ENCODE data around the gene MVB12B. TPM values are rescaled to one million over a fixed set of nuclear protein-coding genes. Genes with fewer than 3 reads are reported as not detected.
"Not testable (repeated sequence)": the region's sequence is repeated elsewhere in the genome, so short reads cannot be mapped to it uniquely, and the experiment has no call there.

Gene MVB12B
- total RNA-seq, 1 donor from 2014 or later = 0.49 TPM

- H3K9me3 Mint-ChIP-seq = no peaks in the 10 kb centered on the region
- no peaks in the 10 kb centered on the region for H3K4me1 Mint-ChIP-seq
- no peaks in the 10 kb centered on the region for H3K36me3 Mint-ChIP-seq (ENCODE audit: low read depth)
- no peak overlapping the region for H3K4me3 Mint-ChIP-seq
- H3K27me3 Mint-ChIP-seq = peaks cover 39% of the 10 kb centered on the region
- no peak overlapping the region for H3K27ac Mint-ChIP-seq
- DNase-seq = no peak
- intact Hi-C loops (cut with micrococcal nuclease) = no loop called here
Observed at GRCh38 chr9:126532951-126533925, 206.6 kb downstream of the MVB12B start.

GRCh38 chr9:126533926-126534310, 207.3 kb downstream of the MVB12B start:
- DNase-seq = no peak
- no peaks in the 10 kb centered on the region for H3K9me3 Mint-ChIP-seq
- no peak overlapping the region for H3K27ac Mint-ChIP-seq
- no peak overlapping the region for H3K4me3 Mint-ChIP-seq
- no peaks in the 10 kb centered on the region for H3K4me1 Mint-ChIP-seq
- H3K36me3 Mint-ChIP-seq (ENCODE audit: low read depth) = no peaks in the 10 kb centered on the region
- intact Hi-C loops (cut with micrococcal nuclease) = no loop called here
- peaks cover 40% of the 10 kb centered on the region for H3K27me3 Mint-ChIP-seq

- Mint-ChIP-seq H3K9me3 (no peaks in the 10 kb centered on the region), H3K27ac (no peak overlapping the region), H3K4me3 (no peak overlapping the region), H3K36me3 (ENCODE audit: low read depth) (no peaks in the 10 kb centered on the region), H3K4me1 (no peaks in the 10 kb centered on the region), H3K27me3 (peaks cover 37% of the 10 kb centered on the region)
- DNase-seq = no peak
- intact Hi-C loops (cut with micrococcal nuclease) = no loop called here
Observed at GRCh38 chr9:126534431-126535186, 208.0 kb downstream of the MVB12B start.

- DNase-seq = no peak
- Mint-ChIP-seq H3K27ac (no peak overlapping the region), H3K36me3 (ENCODE audit: low read depth) (no peaks in the 10 kb centered on the region), H3K4me1 (no peaks in the 10 kb centered on the region), H3K4me3 (no peak overlapping the region), H3K27me3 (peaks cover 38% of the 10 kb centered on the region), H3K9me3 (no peaks in the 10 kb centered on the region)
- intact Hi-C loops (cut with micrococcal nuclease) = no loop called here
Observed at GRCh38 chr9:126536131-126536530, 209.5 kb downstream of the MVB12B start.

- Mint-ChIP-seq H3K27me3 (peaks cover 34% of the 10 kb centered on the region), H3K27ac (no peak overlapping the region), H3K4me1 (no peaks in the 10 kb centered on the region), H3K36me3 (ENCODE audit: low read depth) (no peaks in the 10 kb centered on the region), H3K4me3 (no peak overlapping the region), H3K9me3 (no peaks in the 10 kb centered on the region)
- intact Hi-C loops (cut with micrococcal nuclease) = no loop called here
- no peak for DNase-seq
Observed at GRCh38 chr9:126536841-126537465, 210.3 kb downstream of the MVB12B start.

GRCh38 chr9:126538550-126538949, 211.9 kb downstream of the MVB12B start:
- intact Hi-C loops (cut with micrococcal nuclease) = no loop called here
- H3K27ac Mint-ChIP-seq = no peak overlapping the region
- no peak for DNase-seq
- peaks cover 22% of the 10 kb centered on the region for H3K27me3 Mint-ChIP-seq
- no peaks in the 10 kb centered on the region for H3K36me3 Mint-ChIP-seq (ENCODE audit: low read depth)
- no peak overlapping the region for H3K4me3 Mint-ChIP-seq
- H3K4me1 Mint-ChIP-seq = no peaks in the 10 kb centered on the region
- no peaks in the 10 kb centered on the region for H3K9me3 Mint-ChIP-seq

DNA sequence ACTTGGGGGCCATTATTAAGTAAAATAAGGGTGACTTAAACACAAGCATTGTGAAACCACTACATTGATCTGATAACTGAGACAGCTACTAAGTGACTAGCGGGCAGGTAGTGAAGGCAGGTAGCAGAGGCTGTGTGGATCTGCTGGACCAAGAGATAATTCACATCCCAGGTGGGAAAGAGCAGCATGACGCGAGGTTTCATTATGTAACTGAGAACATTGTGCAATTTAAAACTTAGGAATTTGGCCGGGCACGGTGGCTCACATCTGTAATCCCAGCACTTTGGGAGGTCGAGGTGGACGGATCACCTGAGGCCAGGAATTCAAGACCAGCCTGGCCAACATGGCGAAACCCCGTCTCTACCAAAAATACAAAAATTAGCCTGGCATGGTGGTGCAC, 213.8 kb downstream of the MVB12B start:
- DNase-seq; H3K27ac Mint-ChIP-seq; H3K4me1 Mint-ChIP-seq; H3K4me3 Mint-ChIP-seq; H3K9me3 Mint-ChIP-seq; intact Hi-C loops (cut with micrococcal nuclease); H3K36me3 Mint-ChIP-seq (ENCODE audit: low read depth): not testable (repeated sequence)
- peaks cover 15% of the 10 kb centered on the region for H3K27me3 Mint-ChIP-seq

- intact Hi-C loops (cut with micrococcal nuclease) = no loop called here
- DNase-seq = no peak
- peaks cover 8% of the 10 kb centered on the region for H3K27me3 Mint-ChIP-seq
- no peaks in the 10 kb centered on the region for H3K9me3 Mint-ChIP-seq
- H3K4me1 Mint-ChIP-seq = no peaks in the 10 kb centered on the region
- no peak overlapping the region for H3K4me3 Mint-ChIP-seq
- H3K36me3 Mint-ChIP-seq (ENCODE audit: low read depth) = no peaks in the 10 kb centered on the region
- no peak overlapping the region for H3K27ac Mint-ChIP-seq
Observed at GRCh38 chr9:126543490-126543889, 216.9 kb downstream of the MVB12B start.

DNA sequence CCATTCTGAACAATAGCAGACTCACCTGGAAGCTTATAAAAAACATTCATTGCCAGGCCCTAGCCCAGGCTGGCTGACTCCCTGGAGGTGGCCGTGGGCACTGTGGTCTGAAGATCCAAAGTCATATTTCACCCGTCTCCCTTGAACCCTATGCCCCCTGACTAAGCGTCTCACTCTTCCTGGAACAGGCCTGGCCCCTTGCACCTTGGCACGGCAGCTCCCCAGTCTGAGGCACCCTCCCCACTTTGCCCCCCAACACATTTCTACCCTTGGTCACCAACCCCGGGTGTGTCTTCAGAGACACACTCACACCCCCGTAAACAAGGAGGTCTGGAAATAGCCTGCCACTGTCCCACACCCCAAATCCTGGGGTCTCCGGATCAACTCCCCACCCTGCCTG, 218.5 kb downstream of the MVB12B start:
- Mint-ChIP-seq H3K27me3 (peaks cover 2% of the 10 kb centered on the region), H3K4me3 (no peak overlapping the region), H3K36me3 (ENCODE audit: low read depth) (no peaks in the 10 kb centered on the region), H3K9me3 (no peaks in the 10 kb centered on the region), H3K4me1 (no peaks in the 10 kb centered on the region), H3K27ac (no peak overlapping the region)
- DNase-seq = no peak
- intact Hi-C loops (cut with micrococcal nuclease) = no loop called here

DNA sequence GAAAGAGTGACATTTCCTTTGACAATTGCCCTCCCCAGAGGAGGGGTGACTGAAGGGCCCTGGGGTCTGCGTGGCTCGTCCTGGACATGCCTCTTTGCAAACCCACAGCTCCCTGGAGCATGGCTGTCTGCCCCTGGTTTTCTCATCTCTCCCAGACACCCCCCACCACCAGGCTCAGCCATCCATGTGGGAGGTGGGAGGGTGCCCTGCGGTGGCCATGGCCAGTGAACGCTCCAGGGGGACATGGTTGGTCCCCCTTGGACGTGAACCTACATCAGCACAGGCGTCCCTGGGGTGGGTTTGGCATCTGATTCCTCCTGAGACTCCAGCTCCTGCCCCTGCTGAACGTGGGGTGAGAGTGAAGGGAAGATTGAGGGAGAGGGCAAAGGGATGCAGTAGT, 219.4 kb downstream of the MVB12B start:
- no peak overlapping the region for H3K4me3 Mint-ChIP-seq
- H3K9me3 Mint-ChIP-seq = no peaks in the 10 kb centered on the region
- intact Hi-C loops (cut with micrococcal nuclease) = no loop called here
- DNase-seq = no peak
- H3K27ac Mint-ChIP-seq = no peak overlapping the region
- H3K4me1 Mint-ChIP-seq = no peaks in the 10 kb centered on the region
- H3K36me3 Mint-ChIP-seq (ENCODE audit: low read depth) = no peaks in the 10 kb centered on the region
- H3K27me3 Mint-ChIP-seq = no peaks in the 10 kb centered on the region

- Mint-ChIP-seq H3K27ac (no peak overlapping the region), H3K9me3 (no peaks in the 10 kb centered on the region), H3K27me3 (no peaks in the 10 kb centered on the region), H3K4me1 (no peaks in the 10 kb centered on the region), H3K36me3 (ENCODE audit: low read depth) (no peaks in the 10 kb centered on the region), H3K4me3 (no peak overlapping the region)
- intact Hi-C loops (cut with micrococcal nuclease) = no loop called here
- DNase-seq = no peak
Observed at GRCh38 chr9:126548312-126548711, 221.7 kb downstream of the MVB12B start.

GRCh38 chr9:126549246-126550006, 222.8 kb downstream of the MVB12B start:
- no peak for DNase-seq
- Mint-ChIP-seq H3K4me3 (no peak overlapping the region), H3K9me3 (no peaks in the 10 kb centered on the region)

GRCh38 chr9:126550891-126551351, 224.3 kb downstream of the MVB12B start:
- no peaks in the 10 kb centered on the region for H3K9me3 Mint-ChIP-seq
- H3K36me3 Mint-ChIP-seq (ENCODE audit: low read depth) = no peaks in the 10 kb centered on the region
- DNase-seq = no peak
- no peak overlapping the region for H3K4me3 Mint-ChIP-seq
- intact Hi-C loops (cut with micrococcal nuclease) = no loop called here
- no peaks in the 10 kb centered on the region for H3K4me1 Mint-ChIP-seq
- no peaks in the 10 kb centered on the region for H3K27me3 Mint-ChIP-seq
- no peak overlapping the region for H3K27ac Mint-ChIP-seq

More at GRCh38 chr9:126549246-126550006, 222.8 kb downstream of the MVB12B start:
- Mint-ChIP-seq H3K27ac (no peak overlapping the region), H3K27me3 (no peaks in the 10 kb centered on the region), H3K4me1 (no peaks in the 10 kb centered on the region), H3K36me3 (ENCODE audit: low read depth) (no peaks in the 10 kb centered on the region)
- intact Hi-C loops (cut with micrococcal nuclease) = no loop called here
